RCC 7860 (cell line): ENCODE results near the gene PRKAB1.

ENCODE experiments used
- DNase-seq: peaks from one replicate; pipeline ENCODE4 v3.0.0-alpha.2; 2015; ENCODE audit warnings: low spot score
- FAIRE-seq: peaks from 2 replicates; lab custom pipeline; 2012; peaks lifted over from hg19 to GRCh38; lab: Jason Lieb, UNC

PRKAB1 gene

GRCh38 chr12:119660076-119660475 lies 7.9 kb upstream of the PRKAB1 start:
- FAIRE-seq, result no peak
- no peak for DNase-seq

DNA sequence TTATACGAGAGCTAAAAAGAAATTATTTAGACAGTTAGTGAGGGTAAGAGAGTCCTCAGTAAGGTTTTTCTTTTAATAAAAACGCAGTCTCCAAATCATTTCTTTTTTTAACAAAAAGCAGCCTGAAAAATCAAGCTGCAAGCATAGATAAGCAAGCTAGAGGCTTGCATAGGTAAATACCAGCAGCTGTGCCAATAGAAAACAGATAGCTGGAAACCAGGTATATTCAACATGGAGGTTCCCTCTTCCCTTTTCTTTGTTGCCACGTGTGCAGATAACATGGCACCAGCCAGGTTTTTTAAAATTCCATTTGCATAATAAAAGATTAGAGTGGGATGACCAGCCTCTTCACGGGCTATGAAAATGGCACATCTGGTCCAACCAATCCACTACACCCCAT lies 6.1 kb upstream of the PRKAB1 start:
- FAIRE-seq, result no peak

GRCh38 chr12:119664642-119665041 lies 3.3 kb upstream of the PRKAB1 start:
- no peak for FAIRE-seq

More for the DNA sequence above, 6.1 kb upstream of the PRKAB1 start:
- DNase-seq, result no peak

GRCh38 chr12:119665164-119665929 lies 2.6 kb upstream of the PRKAB1 start:
- DNase-seq, result no peak
- FAIRE-seq, result no peak

More at GRCh38 chr12:119664642-119665041, 3.3 kb upstream of the PRKAB1 start:
- no peak for DNase-seq

- no peak for DNase-seq
- no peak for FAIRE-seq
These were observed 1.6 kb upstream of the PRKAB1 start for GRCh38 chr12:119666226-119666795.

DNA sequence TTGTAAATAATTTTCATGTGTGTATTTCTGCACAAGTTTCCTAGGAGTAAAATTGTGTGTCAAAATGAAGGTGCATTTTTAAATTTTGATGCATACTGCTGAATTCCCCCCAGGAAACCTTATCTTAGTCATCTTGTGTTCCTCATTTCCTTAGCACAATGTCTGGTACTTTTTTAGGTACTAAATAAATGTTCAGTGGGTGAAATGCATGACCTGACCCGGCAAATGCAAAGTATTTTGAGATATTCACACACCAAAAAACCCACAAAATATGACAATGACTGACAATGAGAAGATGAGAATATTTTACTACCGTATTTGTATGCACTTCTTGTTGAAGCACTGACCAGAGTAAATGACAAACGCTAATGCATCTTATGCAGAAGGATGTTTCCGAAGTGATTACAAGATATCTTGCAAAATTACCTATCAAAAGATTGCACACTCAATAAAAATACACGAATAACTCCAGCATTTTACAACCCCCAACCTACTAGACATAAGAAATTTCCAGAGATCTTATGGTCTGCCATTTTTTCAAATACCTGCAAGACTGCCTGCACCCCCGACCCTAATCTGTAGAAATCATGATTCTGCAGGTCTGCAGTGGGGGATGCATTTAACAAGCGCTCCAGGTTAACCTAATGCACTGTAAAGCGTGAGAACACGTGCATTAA lies 895 bp upstream of the PRKAB1 start:
- DNase-seq, result no peak
- FAIRE-seq, result no peak

DNA sequence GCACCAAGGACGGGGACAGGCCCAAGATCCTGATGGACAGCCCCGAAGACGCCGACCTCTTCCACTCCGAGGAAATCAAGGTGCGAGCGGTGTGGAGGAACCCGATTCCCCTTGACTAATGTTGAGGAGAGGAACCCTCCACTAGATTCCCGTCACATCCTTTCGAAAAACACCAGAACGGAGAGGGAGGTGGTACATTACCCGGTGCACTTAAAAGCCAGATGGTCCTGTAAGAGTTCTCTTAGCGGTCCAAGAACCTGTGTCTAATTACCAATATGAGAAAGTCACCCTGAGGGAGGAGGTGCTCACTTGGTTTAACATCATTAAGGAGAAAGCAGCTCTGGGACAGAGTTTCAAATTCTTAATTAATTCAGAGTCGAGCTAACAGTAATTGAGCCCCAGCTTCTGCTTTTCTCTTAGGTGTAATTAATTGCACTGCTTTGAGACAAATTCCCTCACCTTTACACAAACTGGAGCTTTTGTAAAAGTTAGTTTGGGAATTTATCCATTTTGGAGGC lies 450 bp downstream of the PRKAB1 start:
- no peak for FAIRE-seq
- DNase-seq, result no peak

GRCh38 chr12:119669744-119670472 lies 2.0 kb downstream of the PRKAB1 start:
- DNase-seq (no peak), FAIRE-seq (no peak)

DNA sequence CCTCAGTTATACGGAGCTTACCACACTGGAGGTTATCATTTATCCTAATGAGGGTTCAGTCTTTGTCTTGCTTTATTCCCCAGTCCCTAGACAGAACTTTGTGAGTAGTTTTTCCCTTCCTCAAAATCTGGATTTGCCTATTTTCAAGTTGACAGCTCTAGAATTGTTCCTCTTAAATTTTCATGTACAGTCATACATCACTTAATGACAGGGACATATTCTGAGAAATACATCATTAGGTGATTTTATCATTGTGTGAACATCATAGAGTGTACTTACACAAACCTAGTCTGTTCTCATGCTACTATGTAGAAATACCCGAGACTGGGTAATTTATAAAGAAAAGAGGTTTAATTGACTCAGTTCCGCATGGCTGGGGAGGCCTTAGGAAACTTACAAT lies 3.1 kb downstream of the PRKAB1 start:
- DNase-seq, result no peak
- no peak for FAIRE-seq

GRCh38 chr12:119672194-119672593 lies 4.3 kb downstream of the PRKAB1 start:
- FAIRE-seq (no peak), DNase-seq (no peak)

GRCh38 chr12:119673634-119674033 lies 5.7 kb downstream of the PRKAB1 start:
- no peak for FAIRE-seq
- DNase-seq, result no peak

- DNase-seq (no peak), FAIRE-seq (no peak)
These were observed 6.6 kb downstream of the PRKAB1 start for GRCh38 chr12:119674560-119674959.

GRCh38 chr12:119676022-119676421 lies 8.1 kb downstream of the PRKAB1 start:
- DNase-seq, result no peak
- FAIRE-seq, result no peak

DNA sequence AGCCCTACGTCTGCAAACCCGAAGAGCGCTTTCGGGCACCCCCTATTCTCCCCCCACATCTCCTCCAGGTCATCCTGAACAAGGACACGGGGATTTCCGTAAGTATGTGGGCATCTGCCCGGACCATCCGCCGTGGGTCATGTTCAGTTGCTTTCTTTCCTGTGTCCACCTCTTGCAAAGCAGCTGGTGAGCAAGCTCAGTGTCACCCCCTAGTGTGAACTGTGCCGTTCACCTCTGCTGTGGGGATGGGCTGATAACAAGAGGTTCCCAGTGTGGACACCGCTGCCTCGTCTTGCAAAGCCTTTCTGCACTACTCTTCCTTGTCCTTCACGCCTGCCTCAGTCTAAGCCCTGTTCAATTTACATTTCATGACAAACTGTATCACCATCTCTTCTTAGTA lies 8.6 kb downstream of the PRKAB1 start:
- no peak for FAIRE-seq
- no peak for DNase-seq

DNA sequence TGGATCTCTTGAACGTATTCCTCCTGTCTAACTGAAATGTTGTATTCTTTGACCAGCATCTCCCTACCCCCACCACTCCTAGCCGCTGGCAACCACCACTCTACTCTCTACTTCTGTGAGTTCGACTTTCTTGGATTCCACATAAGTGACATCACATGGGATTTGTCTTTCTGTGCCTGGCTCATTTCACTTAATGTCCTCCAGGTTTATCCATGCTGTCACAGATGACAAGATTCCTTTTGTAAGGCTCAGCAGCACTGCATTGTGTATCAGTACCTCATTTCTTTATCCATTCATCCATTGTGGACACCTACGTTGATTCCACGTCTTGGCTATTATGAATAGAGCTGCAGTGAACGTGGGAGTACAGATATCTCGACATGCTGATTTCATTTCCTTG lies 10.5 kb downstream of the PRKAB1 start:
- DNase-seq, result no peak

GRCh38 chr12:119679081-119679480 lies 11.1 kb downstream of the PRKAB1 start:
- FAIRE-seq (no peak), DNase-seq (no peak)

More for the DNA sequence above, 10.5 kb downstream of the PRKAB1 start:
- no peak for FAIRE-seq

- DNase-seq, result no peak
- FAIRE-seq, result no peak
These were observed 11.6 kb downstream of the PRKAB1 start for GRCh38 chr12:119679490-119679889.

GRCh38 chr12:119681111-119681510 lies 13.2 kb downstream of the PRKAB1 start:
- DNase-seq (no peak), FAIRE-seq (no peak)

DNA sequence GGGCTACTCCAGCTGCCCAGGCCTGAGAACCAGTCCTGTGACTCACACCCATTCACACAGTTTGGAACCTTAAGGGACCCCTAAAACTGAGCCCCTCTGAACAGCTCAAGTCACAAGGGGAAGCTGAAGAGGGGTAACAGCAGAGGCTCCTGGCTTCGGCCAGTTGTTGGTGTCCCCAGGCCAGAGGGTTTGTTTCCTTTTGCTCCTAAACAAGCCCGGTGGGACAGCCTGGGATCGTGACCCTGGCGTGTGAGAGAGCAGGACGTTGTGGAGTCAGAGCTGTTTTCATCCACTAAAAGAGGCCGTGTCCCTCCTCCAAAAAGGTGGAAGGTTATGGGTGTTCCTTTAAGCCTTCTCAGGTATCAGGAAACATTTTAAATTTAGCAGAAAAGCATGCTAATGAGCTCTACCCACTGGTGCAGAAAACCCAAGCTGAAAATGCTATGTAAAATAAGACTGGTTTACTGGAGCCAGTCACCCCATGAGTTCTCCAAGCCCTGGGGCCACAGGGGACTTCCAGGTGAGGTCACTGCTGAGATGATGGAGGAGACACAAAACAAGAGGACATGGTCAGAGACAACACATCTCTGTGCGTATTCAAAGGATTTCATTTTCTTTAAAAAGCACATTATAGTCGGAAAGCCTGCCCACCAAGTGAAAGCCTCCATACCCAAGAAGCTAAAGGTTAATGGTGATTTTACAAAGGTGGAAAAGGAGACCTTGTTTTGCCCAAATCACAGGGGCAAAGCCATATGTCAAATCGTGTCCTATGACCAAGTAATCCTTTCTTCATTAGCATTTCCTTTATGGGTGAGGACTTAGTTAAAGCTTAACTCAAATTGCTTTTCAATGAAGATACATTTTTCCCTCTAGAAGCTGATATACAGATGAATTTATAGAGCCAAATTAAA lies 14.1 kb downstream of the PRKAB1 start:
- no peak for DNase-seq
- FAIRE-seq, result no peak

DNA sequence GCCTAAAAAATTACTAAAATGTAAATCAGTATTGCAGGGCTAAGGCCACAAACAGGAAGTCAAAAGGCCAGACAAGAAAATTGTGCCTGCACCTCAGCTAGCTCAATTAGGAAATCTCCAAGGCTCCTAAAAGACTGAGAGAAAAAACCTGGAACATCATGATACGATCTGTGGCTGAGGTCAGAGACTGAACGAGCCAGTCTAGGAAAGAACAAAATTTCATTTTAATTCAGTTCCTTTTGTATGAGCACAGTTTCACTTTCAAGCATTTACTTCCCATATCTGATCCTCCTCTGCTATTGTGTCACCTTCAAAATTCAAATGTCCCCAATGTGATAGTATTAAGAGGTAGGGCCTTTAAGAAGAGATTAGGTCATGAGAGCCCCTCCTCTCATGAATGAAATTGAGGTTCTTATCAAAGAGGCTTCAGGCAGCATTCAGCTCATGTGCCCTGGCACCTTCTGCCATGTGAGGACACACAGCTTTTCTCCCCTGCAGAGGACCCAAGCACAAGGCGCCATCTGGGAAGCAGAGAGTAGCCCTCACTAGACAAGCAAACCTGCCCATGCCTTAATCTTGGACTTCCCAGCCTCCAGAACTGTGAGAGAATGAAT lies 14.8 kb downstream of the PRKAB1 start:
- no peak for FAIRE-seq
- no peak for DNase-seq
